H1 (cell line): ENCODE measurements around the gene KXD1. TPM values are rescaled to one million over a fixed set of nuclear protein-coding genes. Genes with fewer than 3 reads are reported as not detected.

Source experiments
- BACH1 ChIP-seq: IDR thresholded peaks from 2 replicates; pipeline ENCODE4 v1.6.1; 2012; ENCODE audit warnings: low read length, improper control_type of control experiment
- CREB1 ChIP-seq: IDR thresholded peaks from 2 replicates; pipeline ENCODE4 v1.6.1; 2012; ENCODE audit warnings: inconsistent platforms
- MAFK ChIP-seq: IDR thresholded peaks from 2 replicates; pipeline ENCODE4 v1.6.1; 2012; ENCODE audit warnings: low read depth, mild to moderate bottlenecking, improper control_type of control experiment, low read length
- PHF8 ChIP-seq: fragments of 200-600 bp; sonication (generic); conservative IDR thresholded peaks from 2 replicates; pipeline ENCODE4 v1.7.1; 2012; ENCODE audit warnings: low read depth, mild to moderate bottlenecking, inconsistent platforms, low read length, moderate library complexity
- RNF2 ChIP-seq: fragments of 200-900, 300-1000 bp; sonication (generic); IDR thresholded peaks from 2 replicates; pipeline ENCODE4 v1.7.1; 2016; ENCODE audit warnings: borderline replicate concordance, low read depth, mild to moderate bottlenecking, antibody characterized with exemption, low read length; ENCODE audit not compliant: poor library complexity, severe bottlenecking; ENCODE audit errors: missing control alignments
- SP4 ChIP-seq: IDR thresholded peaks from 2 replicates; pipeline ENCODE4 v1.6.1; 2012; ENCODE audit warnings: low read length, inconsistent platforms
- TAF7 ChIP-seq: optimal IDR thresholded peaks from 2 replicates; pipeline ENCODE3; 2011; ENCODE audit warnings: low read depth, mild to moderate bottlenecking, inconsistent platforms, low read length, moderate library complexity, borderline replicate concordance
- polyA plus RNA-seq, 7 experiments: library from polyadenylated mRNA; depleted of rRNA in 3 of 7; stranded (reverse) in 5 of 7; unstranded in 2 of 7; fragments of >200 nt in 5 of 7; fragments of 200-250 nt in 2 of 7; gene quantifications; 1 replicate in 5 of 7; 2 replicates in 1 of 7; 4 replicates in 1 of 7; pipeline versions ENCODE4 v1.2.1 to v1.2.3, GENCODE V29; 2011 to 2013; ENCODE audit warnings: missing spikeins in 2 of 7, mixed read lengths in 2 of 7
- total RNA-seq: library from RNA; stranded (reverse); fragmentation: NEBNext Ultra II Directional; extraction: Animal tissue kit (Norgen Biotek cat#: 25700); gene quantifications from 2 replicates; pipeline ENCODE4 v1.2.1, GENCODE V29; 2021

KXD1 gene
- total and polyA plus RNA-seq, 2 of the 8 experiments (the other 6 are each of a cell fraction or from before 2014, with no cell fraction given): 115 to 267 TPM

DNA sequence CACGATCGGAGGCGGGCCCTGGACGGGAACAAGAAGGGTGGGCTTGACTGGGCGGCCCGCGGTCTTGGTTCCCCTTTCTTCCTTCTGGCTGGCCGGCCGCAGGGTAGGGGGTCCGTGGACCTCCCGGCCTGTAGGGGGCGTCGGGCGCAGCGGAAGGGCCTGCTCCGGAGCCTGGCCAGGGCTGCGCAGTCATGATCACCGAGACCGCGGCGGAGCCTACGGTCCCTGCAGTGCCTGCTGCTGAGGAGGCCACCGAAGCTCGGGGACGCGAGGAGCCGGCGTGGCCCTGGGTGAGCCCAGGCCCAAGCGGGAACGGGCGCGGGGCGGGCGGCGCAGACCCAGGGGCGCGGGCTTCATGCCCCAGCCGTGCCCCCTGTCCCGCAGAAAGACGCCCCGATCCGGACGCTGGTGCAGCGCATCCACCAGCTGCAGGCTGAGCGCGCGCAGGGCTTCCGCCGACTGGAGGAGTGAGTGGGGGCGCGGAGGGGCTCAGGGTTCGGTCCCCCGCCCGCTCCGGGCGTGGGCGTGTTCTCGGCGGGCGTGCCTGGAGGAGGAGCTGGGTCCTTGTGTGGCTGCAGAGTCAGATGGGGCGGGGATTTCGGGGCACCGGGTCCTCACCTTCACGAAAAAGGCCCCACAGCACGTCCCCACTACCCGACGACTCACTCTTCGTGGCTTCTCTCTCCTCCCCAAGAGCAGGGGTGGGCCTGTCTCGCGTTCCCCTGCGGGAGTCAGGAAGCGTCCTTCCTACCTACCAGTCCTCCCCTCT is 31.1 kb downstream of the KXD1 start, which contains the start of gene REX1BD (continued):
- 0 out of 2 replicates have a peak, but pooled peaks have one; percentile 21 for TF ChIP-seq SP4
- TF ChIP-seq PHF8: peak; percentile 94
- TF ChIP-seq CREB1: peak; percentile 37; the same call in 1 of the 2 replicates
- TF ChIP-seq BACH1: no peak
- TF ChIP-seq TAF7: peak; percentile 81
- TF ChIP-seq MAFK: peak; percentile 66; the same call in 1 of the 2 replicates
- TF ChIP-seq RNF2: no peak
- TF ChIP-seq, all 59 proteins: peak for 23
